K562 (cell line): ENCODE results near the gene CEP68. TPM values are rescaled to one million over a fixed set of nuclear protein-coding genes. Genes with fewer than 3 reads are reported as not detected.

Source experiments
- ATAC-seq: fragments of 200-7000 bp; cut with Tn5 transposase; 3 replicates; pipeline ENCODE4 v1.9.1; 2020; ENCODE audit warnings: moderate library complexity
- BruUV-seq: library from RNA; stranded (reverse); fragments of 400-500 nt; replicated peaks from 2 replicates; lab custom pipeline; 2021; lab: Mats Ljungman, UMichigan
- CTCF ChIA-PET: fragments of 300-600 bp; formaldehyde crosslinking; extraction: SDS; loops from one replicate; lab custom pipeline; 2021; ENCODE audit warnings: low intra/inter-chr PET ratio; lab: Yijun Ruan, JAX
- POLR2A ChIA-PET: fragments of 300-600, 350-650 bp; sonication (Branson Sonifier 250); formaldehyde crosslinking; extraction: SDS; loops from one replicate; lab custom pipeline; 2021; ENCODE audit warnings: antibody characterized with exemption, inconsistent platforms; lab: Yijun Ruan, JAX
- DNase-seq, 4 experiments: peaks; one replicate each; pipeline versions ENCODE4 v3.0.0 to v3.0.0-alpha.2; 2011 to 2018; ENCODE audit warnings: low spot score in 3 of 4, mixed read lengths in 3 of 4; ENCODE audit errors: extremely low read depth in 1 of 4
- FAIRE-seq: peaks from 2 replicates; lab custom pipeline; 2011; peaks lifted over from hg19 to GRCh38; lab: Jason Lieb, UNC
- H2AFZ ChIP-seq: 2 replicates; pipeline ENCODE4 v1.6.0; 2011; ENCODE audit warnings: low read depth, low read length, control low read depth, inconsistent platforms
- H3K27ac ChIP-seq: fragments of 200-600 bp; 3 replicates; pipeline ENCODE4 v1.8.0; 2011; ENCODE audit warnings: low read depth, mild to moderate bottlenecking, control low read depth, inconsistent platforms, low read length, moderate library complexity, mixed read lengths; ENCODE audit errors: extremely low read depth
- H3K27me3 ChIP-seq, 2 experiments: fragments of 300-600 bp in 1 of 2; 2 replicates in 1 of 2; 3 replicates in 1 of 2; pipeline versions ENCODE4 v1.6.0 to v1.8.0; 2011; ENCODE audit warnings: inconsistent platforms in 2 of 2, low read length in 2 of 2, mild to moderate bottlenecking in 1 of 2, mixed read lengths in 1 of 2, moderate library complexity in 1 of 2; ENCODE audit not compliant: control insufficient read depth in 2 of 2, insufficient read depth in 2 of 2
- H3K36me3 ChIP-seq: fragments of 300-600 bp; 3 replicates; pipeline ENCODE4 v1.8.0; 2011; ENCODE audit warnings: mild to moderate bottlenecking, low read length, inconsistent platforms; ENCODE audit not compliant: control insufficient read depth, insufficient read depth
- H3K4me1 ChIP-seq, 2 experiments: fragments of 200-600 bp in 1 of 2; replicated peaks in 1 of 2; 2 replicates in 1 of 2; 3 replicates in 1 of 2; pipeline versions ENCODE4 v1.5.1 to v1.8.0; 2011; ENCODE audit warnings: inconsistent platforms in 2 of 2, low read length in 2 of 2, mild to moderate bottlenecking in 1 of 2, mixed read lengths in 1 of 2, moderate library complexity in 1 of 2; ENCODE audit not compliant: control insufficient read depth in 2 of 2, insufficient read depth in 2 of 2
- H3K4me2 ChIP-seq: 2 replicates; pipeline ENCODE4 v1.6.1; 2011; ENCODE audit warnings: low read length, control low read depth, inconsistent platforms, mixed read lengths; ENCODE audit not compliant: insufficient read depth
- H3K4me3 ChIP-seq: fragments of 200-600 bp; sonication (generic), shearing (Covaris generic); 2 replicates; pipeline ENCODE4 v1.5.1; 2016; ENCODE audit warnings: control low read depth, inconsistent platforms
- H3K79me2 ChIP-seq: fragments of 200-600 bp; 3 replicates; pipeline ENCODE4 v1.8.0; 2011; ENCODE audit warnings: low read length, inconsistent platforms; ENCODE audit not compliant: control insufficient read depth, insufficient read depth
- H3K9ac ChIP-seq, 2 experiments: 2 replicates each; pipeline versions ENCODE4 v1.6.0 to v1.6.1; 2011; ENCODE audit warnings: low read depth in 2 of 2, low read length in 2 of 2, control low read depth in 1 of 2, inconsistent platforms in 1 of 2, mild to moderate bottlenecking in 1 of 2, mixed read lengths in 1 of 2; ENCODE audit not compliant: insufficient read depth in 1 of 2
- H3K9me1 ChIP-seq: one replicate; pipeline ENCODE4 v1.6.0; 2011; ENCODE audit warnings: inconsistent platforms, mild to moderate bottlenecking, low read length, moderate library complexity; ENCODE audit not compliant: control insufficient read depth, insufficient read depth
- H3K9me3 ChIP-seq: replicated peaks from 2 replicates; pipeline ENCODE4 v1.5.1; 2011; ENCODE audit warnings: low read depth, low read length, inconsistent platforms; ENCODE audit not compliant: control insufficient read depth, insufficient read depth
- H4K20me1 ChIP-seq: replicated peaks from 2 replicates; pipeline ENCODE4 v1.6.1; 2011; ENCODE audit warnings: low read length, inconsistent platforms, mixed read lengths; ENCODE audit not compliant: control insufficient read depth, insufficient read depth
- CBFB ChIP-seq: sonication (generic); formaldehyde crosslinking; IDR thresholded peaks from 2 replicates; pipeline ENCODE4 v1.4.0; 2020; ENCODE audit warnings: mild to moderate bottlenecking, missing genetic modification reagents
- CHD1 ChIP-seq: fragments of 200-600 bp; sonication (generic); IDR thresholded peaks from one replicate; pipeline ENCODE4 v1.6.1; 2012; ENCODE audit warnings: mild to moderate bottlenecking, moderate library complexity, low read length, inconsistent platforms
- ERF ChIP-seq: fragments of 450-650 bp; formaldehyde crosslinking; IDR thresholded peaks from 2 replicates; pipeline ENCODE4 v1.4.0; 2020; ENCODE audit warnings: mild to moderate bottlenecking, mixed read lengths
- FOXA3 ChIP-seq, 2 experiments: fragments of 450-650 bp in 1 of 2; sonication (generic) in 1 of 2; formaldehyde crosslinking; IDR thresholded peaks in 1 of 2; conservative IDR thresholded peaks in 1 of 2; 2 replicates each; pipeline versions ENCODE4 v1.4.0 to v1.8.0; 2020 to 2022; ENCODE audit warnings: mild to moderate bottlenecking in 2 of 2, missing genetic modification reagents in 1 of 2
- HSF4 ChIP-seq: fragments of 250-450 bp; sonication (Bioruptor Pico); IDR thresholded peaks from 2 replicates; pipeline ENCODE4 v2.1.2; 2022; ENCODE audit warnings: mild to moderate bottlenecking, moderate library complexity, borderline replicate concordance
- ILK ChIP-seq: fragments of 450-650 bp; IDR thresholded peaks from 2 replicates; pipeline ENCODE4 v1.6.1; 2016; ENCODE audit warnings: missing genetic modification characterization, low read depth, mild to moderate bottlenecking, missing compliant biosample characterization, moderate library complexity, borderline replicate concordance
- KLF10 ChIP-seq: fragments of 250-450 bp; sonication (Bioruptor Pico); IDR thresholded peaks from 2 replicates; pipeline ENCODE4 v1.6.1; 2021; ENCODE audit warnings: matching md5 sums
- KLF13 ChIP-seq: fragments of 450-650 bp; IDR thresholded peaks from 2 replicates; pipeline ENCODE4 v1.6.1; 2016; ENCODE audit warnings: missing genetic modification characterization, low read depth, mild to moderate bottlenecking, missing compliant biosample characterization, moderate library complexity, borderline replicate concordance
- NFE2 ChIP-seq: IDR thresholded peaks from 2 replicates; pipeline ENCODE4 v1.6.1; 2014; ENCODE audit warnings: antibody characterized with exemption, low read depth
- RB1 ChIP-seq: fragments of 450-650 bp; IDR thresholded peaks from 2 replicates; pipeline ENCODE4 v1.6.1; 2017; ENCODE audit warnings: low read depth, mild to moderate bottlenecking
- RFX5 ChIP-seq: IDR thresholded peaks from 2 replicates; pipeline ENCODE4 v1.6.1; 2011; ENCODE audit warnings: low read depth, mild to moderate bottlenecking, improper control_type of control experiment, low read length
- SMAD4 ChIP-seq: fragments of 250-450 bp; sonication (Bioruptor Pico); conservative IDR thresholded peaks from 2 replicates; pipeline ENCODE4 v1.8.0; 2021; ENCODE audit warnings: inconsistent platforms, mild to moderate bottlenecking, moderate library complexity
- ZNF140 ChIP-seq: fragments of 250-450 bp; sonication (Bioruptor Pico); IDR thresholded peaks from 2 replicates; pipeline ENCODE4 v1.8.0; 2021; ENCODE audit warnings: moderate library complexity, mild to moderate bottlenecking, inconsistent platforms
- ZNF75A ChIP-seq: fragments of 450-650 bp; formaldehyde crosslinking; IDR thresholded peaks from 2 replicates; pipeline ENCODE4 v1.4.0; 2020; ENCODE audit warnings: mild to moderate bottlenecking
- in situ Hi-C: fragments of 300-500 bp; cut with MboI; formaldehyde crosslinking; loops from 4 replicates; pipeline ENCODE4 v1.15.0; 2018; ENCODE audit warnings: inconsistent platforms, mixed read lengths
- intact Hi-C: fragments of 100-400 bp; cut with micrococcal nuclease; formaldehyde crosslinking; loops from 2 replicates; pipeline ENCODE4 v1.14.2; 2022
- polyA plus RNA-seq, 8 experiments: library from polyadenylated mRNA; depleted of rRNA in 4 of 8; stranded (reverse) in 5 of 8; unstranded in 3 of 8; fragments of >200 nt; fragmentation: Nextera tagmentation in 2 of 8; fragmentation: Illumina TruSeq in 1 of 8; extraction: Ambion mirVana in 2 of 8; extraction: Trizol in 1 of 8; gene quantifications; 2 replicates each; pipeline versions ENCODE4 v1.2.1 to v1.2.3, GENCODE V29; 2011 to 2014; ENCODE audit warnings: inconsistent platforms in 1 of 8, missing spikeins in 1 of 8
- total RNA-seq, 7 experiments: library from RNA; depleted of rRNA in 6 of 7; stranded (reverse); fragments of >200 nt in 6 of 7; fragmentation: Illumina TruSeq in 2 of 7; extraction: Trizol in 2 of 7; gene quantifications; 2 replicates each; pipeline versions ENCODE4 v1.2.1 to v1.2.3, GENCODE V29; 2011 to 2021; ENCODE audit warnings: low replicate concordance in 1 of 7
- TF ChIP-seq, protein P1 (sequence below): fragments of 450-650 bp; IDR thresholded peaks from 2 replicates; pipeline ENCODE4 v1.6.1; 2016
- TF ChIP-seq, protein P2 (sequence below): sonication (generic); formaldehyde crosslinking; IDR thresholded peaks from 2 replicates; pipeline ENCODE4 v1.8.0; 2022; ENCODE audit warnings: missing genetic modification reagents, mild to moderate bottlenecking, borderline replicate concordance
- TF ChIP-seq, protein P3 (sequence below): fragments of 450-650 bp; IDR thresholded peaks from 2 replicates; pipeline ENCODE4 v1.7.0; 2016; ENCODE audit warnings: borderline replicate concordance
- TF ChIP-seq, protein P4 (sequence below): fragments of 250-450 bp; sonication (Bioruptor Pico); IDR thresholded peaks from 2 replicates; pipeline ENCODE4 v1.4.0; 2020

CEP68 gene
- total and polyA plus RNA-seq, 9 of the 15 experiments (the other 6 are each of a cell fraction or from before 2014, with no cell fraction given) = 1.4 to 8.5 (median 5.2) TPM

DNA sequence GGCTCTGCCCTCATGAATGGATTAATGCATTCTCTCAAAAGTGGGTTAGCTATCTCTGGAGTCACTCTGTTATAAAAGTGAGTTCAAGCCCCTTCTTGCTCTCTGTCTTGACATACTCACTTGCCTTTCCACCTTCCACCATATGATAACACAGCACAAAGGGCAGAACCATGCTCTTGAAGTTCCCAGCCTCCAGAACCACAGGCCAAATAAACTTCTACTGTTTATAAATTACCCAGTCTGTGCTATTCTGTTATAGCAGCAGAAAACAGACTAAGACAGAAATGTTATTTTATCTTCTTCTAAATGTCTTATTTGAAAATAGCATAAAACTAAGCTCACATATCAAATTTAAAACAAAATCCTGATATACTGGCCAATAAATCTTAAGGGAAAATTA, 58.7 kb downstream of the CEP68 start:
- intact Hi-C loops = no loop called here
- DNase-seq (no peak), FAIRE-seq (no peak), ATAC-seq (no peak)
- Histone ChIP-seq H3K9me3 (no peaks in the 10 kb centered on the region), H3K36me3 (peaks cover 16% of the 10 kb centered on the region; the same call in 2 of the 3 replicates), H3K9me1 (no peaks in the 10 kb centered on the region), H4K20me1 (peaks cover 9% of the 10 kb centered on the region), H2AFZ (no peak overlapping the region), H3K27ac (no peak overlapping the region), H3K4me3 (no peak overlapping the region), H3K79me2 (peaks cover 97% of the 10 kb centered on the region), H3K4me2 (no peak overlapping the region), H3K9ac (no peak overlapping the region), H3K4me1 (0 out of 5 replicates have a peak, but pooled peaks cover 0 to 2% of the 10 kb centered on the region in 2 experiments), H3K27me3 (no peaks in the 10 kb centered on the region)
- ChIA-PET CTCF (no interaction called here), POLR2A (interaction anchor here (0.8 to 1.9 kb wide), 2 partner anchors 14 to 15 kb away, joined by 3 to 12 read pairs; partner anchors contain the start of gene RAB1A)
- BruUV-seq = no TSS peak
- in situ Hi-C loops = no loop called here
- TF ChIP-seq, protein P1, sequence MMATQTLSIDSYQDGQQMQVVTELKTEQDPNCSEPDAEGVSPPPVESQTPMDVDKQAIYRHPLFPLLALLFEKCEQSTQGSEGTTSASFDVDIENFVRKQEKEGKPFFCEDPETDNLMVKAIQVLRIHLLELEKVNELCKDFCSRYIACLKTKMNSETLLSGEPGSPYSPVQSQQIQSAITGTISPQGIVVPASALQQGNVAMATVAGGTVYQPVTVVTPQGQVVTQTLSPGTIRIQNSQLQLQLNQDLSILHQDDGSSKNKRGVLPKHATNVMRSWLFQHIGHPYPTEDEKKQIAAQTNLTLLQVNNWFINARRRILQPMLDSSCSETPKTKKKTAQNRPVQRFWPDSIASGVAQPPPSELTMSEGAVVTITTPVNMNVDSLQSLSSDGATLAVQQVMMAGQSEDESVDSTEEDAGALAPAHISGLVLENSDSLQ = no peak
- TF ChIP-seq ZNF140 = no peak
- no peak for TF ChIP-seq KLF10 (CRISPR knock-in tag)
- TF ChIP-seq FOXA3 (CRISPR knock-in tag; conservative IDR thresholded peaks at IDR 0.05 in 1 of 2, IDR thresholded peaks at IDR 0.05 in 1 of 2) = no peak
- no peak for TF ChIP-seq NFE2
- TF ChIP-seq KLF13 = no peak
- no peak for TF ChIP-seq ILK (tag)
- TF ChIP-seq, protein P2, sequence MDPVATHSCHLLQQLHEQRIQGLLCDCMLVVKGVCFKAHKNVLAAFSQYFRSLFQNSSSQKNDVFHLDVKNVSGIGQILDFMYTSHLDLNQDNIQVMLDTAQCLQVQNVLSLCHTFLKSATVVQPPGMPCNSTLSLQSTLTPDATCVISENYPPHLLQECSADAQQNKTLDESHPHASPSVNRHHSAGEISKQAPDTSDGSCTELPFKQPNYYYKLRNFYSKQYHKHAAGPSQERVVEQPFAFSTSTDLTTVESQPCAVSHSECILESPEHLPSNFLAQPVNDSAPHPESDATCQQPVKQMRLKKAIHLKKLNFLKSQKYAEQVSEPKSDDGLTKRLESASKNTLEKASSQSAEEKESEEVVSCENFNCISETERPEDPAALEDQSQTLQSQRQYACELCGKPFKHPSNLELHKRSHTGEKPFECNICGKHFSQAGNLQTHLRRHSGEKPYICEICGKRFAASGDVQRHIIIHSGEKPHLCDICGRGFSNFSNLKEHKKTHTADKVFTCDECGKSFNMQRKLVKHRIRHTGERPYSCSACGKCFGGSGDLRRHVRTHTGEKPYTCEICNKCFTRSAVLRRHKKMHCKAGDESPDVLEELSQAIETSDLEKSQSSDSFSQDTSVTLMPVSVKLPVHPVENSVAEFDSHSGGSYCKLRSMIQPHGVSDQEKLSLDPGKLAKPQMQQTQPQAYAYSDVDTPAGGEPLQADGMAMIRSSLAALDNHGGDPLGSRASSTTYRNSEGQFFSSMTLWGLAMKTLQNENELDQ (CRISPR knock-in tag) = no peak
- TF ChIP-seq SMAD4 (CRISPR knock-in tag) = no peak
- TF ChIP-seq RB1 = no peak
- TF ChIP-seq, protein P3, sequence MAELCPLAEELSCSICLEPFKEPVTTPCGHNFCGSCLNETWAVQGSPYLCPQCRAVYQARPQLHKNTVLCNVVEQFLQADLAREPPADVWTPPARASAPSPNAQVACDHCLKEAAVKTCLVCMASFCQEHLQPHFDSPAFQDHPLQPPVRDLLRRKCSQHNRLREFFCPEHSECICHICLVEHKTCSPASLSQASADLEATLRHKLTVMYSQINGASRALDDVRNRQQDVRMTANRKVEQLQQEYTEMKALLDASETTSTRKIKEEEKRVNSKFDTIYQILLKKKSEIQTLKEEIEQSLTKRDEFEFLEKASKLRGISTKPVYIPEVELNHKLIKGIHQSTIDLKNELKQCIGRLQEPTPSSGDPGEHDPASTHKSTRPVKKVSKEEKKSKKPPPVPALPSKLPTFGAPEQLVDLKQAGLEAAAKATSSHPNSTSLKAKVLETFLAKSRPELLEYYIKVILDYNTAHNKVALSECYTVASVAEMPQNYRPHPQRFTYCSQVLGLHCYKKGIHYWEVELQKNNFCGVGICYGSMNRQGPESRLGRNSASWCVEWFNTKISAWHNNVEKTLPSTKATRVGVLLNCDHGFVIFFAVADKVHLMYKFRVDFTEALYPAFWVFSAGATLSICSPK = no peak
- TF ChIP-seq CHD1 = no peak
- no peak for TF ChIP-seq CBFB
- no peak for TF ChIP-seq RFX5
- TF ChIP-seq, protein P4, sequence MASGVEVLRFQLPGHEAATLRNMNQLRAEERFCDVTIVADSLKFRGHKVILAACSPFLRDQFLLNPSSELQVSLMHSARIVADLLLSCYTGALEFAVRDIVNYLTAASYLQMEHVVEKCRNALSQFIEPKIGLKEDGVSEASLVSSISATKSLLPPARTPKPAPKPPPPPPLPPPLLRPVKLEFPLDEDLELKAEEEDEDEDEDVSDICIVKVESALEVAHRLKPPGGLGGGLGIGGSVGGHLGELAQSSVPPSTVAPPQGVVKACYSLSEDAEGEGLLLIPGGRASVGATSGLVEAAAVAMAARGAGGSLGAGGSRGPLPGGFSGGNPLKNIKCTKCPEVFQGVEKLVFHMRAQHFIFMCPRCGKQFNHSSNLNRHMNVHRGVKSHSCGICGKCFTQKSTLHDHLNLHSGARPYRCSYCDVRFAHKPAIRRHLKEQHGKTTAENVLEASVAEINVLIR (CRISPR knock-in tag) = no peak
- no peak for TF ChIP-seq ZNF75A
- TF ChIP-seq HSF4 = no peak
- no peak for TF ChIP-seq ERF
